Measurements from ENCODE around the gene SPTB. TPM values are rescaled to one million over a fixed set of nuclear protein-coding genes. Genes with fewer than 3 reads are reported as not detected.

The SPTB gene
- total RNA-seq, 4 donors from 2014 or later, result 0.17 to 7.5 (median 1.1) TPM

DNA sequence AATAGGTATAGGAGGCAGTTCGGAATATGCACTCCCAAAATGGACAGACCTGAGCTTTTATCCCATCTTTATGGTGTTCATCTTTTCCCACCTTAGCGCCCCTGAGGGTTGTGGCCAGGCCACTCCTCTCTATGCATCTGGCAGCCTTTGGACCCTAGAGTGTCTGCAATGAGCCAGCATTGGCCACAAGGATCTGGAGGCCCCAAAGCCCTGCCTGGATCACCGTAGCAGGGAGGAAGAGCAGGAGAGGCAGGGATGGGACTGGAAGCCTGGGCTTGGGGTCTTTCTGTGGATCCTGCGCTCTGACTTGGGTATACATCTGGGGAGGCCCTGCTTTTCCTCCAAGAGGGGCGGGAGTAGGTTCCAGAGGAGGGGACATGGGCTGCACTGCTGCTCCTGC lies 123.0 kb downstream of the SPTB start:
- TF ChIP-seq, protein P1, sequence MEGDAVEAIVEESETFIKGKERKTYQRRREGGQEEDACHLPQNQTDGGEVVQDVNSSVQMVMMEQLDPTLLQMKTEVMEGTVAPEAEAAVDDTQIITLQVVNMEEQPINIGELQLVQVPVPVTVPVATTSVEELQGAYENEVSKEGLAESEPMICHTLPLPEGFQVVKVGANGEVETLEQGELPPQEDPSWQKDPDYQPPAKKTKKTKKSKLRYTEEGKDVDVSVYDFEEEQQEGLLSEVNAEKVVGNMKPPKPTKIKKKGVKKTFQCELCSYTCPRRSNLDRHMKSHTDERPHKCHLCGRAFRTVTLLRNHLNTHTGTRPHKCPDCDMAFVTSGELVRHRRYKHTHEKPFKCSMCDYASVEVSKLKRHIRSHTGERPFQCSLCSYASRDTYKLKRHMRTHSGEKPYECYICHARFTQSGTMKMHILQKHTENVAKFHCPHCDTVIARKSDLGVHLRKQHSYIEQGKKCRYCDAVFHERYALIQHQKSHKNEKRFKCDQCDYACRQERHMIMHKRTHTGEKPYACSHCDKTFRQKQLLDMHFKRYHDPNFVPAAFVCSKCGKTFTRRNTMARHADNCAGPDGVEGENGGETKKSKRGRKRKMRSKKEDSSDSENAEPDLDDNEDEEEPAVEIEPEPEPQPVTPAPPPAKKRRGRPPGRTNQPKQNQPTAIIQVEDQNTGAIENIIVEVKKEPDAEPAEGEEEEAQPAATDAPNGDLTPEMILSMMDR (IDR thresholded peaks at IDR 0.05; ENCODE audit: low read depth), result no peak

DNA sequence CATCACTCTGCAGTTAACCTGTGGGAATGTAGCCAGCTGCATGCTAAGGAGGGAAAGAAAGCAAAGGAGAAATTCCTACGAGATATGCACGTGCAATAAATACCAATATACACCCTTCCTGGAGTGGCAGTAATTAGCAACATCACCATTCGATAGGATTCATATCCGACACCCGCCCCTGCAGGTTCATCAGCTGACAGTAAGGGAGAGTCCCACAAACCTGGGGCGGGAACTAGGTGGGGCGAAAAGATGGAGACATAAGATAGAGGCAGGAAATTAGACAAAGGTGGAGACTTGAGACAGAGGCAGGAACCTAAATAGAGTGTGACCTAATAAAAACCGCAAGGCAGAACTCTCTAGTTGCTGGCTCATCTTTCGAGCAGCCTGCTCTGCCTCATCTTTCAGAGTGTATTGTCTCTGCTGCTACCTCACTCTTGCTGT lies 123.9 kb downstream of the SPTB start:
- TF ChIP-seq, protein P1 (IDR thresholded peaks at IDR 0.05; ENCODE audit: low read depth), result no peak

DNA sequence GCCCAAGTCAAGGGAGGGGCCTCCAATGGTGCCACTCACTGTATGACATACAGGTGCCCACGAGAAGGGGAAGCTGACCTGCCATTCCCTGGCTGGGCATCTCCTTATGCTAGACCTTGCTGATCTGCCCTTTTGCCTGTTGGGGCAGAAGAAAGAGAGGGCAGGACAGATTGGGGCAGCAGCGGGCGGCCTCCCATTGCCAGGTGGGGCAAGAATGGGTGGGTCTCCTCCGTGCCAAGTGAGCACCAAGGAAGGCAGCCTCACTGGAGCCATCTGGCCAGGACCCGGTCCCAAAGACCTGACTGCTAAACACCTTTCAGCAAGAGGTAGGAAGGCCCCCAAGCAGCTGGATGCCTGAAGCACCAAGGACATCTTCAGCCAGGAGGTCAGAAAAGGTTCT lies 125.0 kb downstream of the SPTB start:
- TF ChIP-seq, protein P1 (IDR thresholded peaks at IDR 0.05; ENCODE audit: low read depth), result no peak

DNA sequence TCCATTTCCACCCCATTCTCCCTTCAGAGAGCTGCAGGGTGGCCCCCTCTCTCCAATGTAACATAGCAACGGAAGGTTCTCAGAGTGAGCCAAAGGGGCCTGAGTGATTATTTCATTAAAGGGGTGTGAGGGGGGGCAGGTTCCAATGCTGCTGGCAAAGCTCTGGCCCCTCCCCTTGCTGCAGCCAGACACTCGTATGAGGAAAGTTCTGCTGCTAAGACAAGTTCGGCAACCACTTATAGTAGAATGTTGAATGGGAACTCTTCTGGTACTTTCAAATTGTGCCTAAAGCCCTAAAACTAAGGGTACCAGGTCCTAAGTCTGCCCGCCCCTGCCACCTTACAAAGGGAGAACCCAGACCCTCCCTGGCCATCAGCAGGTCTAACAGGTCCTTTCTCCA lies 125.7 kb downstream of the SPTB start:
- TF ChIP-seq, protein P1 (IDR thresholded peaks at IDR 0.05; ENCODE audit: low read depth), result no peak

DNA sequence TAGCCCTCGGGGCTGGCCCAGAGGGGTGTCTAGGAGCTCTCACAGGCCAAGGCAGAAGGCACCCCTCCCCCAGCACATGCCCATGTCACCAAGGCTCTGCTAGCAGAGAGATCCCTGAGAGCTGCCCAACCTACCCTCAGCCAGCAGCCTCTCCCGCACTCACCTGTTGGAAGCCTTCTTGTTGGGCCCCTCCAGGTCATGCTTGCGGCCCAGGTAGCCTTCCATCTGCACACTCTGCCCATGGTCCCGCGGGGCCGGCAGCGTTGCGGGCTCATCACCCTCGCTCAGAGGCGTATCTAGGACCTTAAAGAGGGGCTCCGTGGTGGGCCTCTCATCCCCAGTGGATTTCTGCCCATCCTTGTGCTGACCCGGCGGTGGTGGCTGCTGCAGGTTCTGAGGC lies 126.3 kb downstream of the SPTB start:
- TF ChIP-seq, protein P1 (IDR thresholded peaks at IDR 0.05; ENCODE audit: low read depth), result no peak

DNA sequence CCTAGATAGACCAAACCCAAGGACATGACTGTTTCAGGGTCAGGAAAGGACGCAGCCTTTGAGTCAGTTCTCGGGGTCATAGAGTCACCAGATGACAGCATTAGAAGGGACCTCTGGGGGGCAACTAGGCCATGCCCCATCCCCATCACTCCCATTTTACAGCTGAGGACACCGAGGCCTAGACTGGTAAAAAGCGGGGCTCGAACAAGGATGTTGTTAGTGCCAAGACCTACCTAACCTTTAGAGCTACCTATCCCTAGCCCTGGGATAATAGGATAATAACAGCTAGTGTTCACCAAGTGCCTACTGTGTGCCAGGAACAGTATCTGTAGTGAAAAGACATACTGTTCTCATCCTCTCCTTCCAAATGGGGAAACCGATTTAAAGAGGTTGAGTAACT lies 126.8 kb downstream of the SPTB start:
- TF ChIP-seq, protein P1 (IDR thresholded peaks at IDR 0.05; ENCODE audit: low read depth), result no peak

DNA sequence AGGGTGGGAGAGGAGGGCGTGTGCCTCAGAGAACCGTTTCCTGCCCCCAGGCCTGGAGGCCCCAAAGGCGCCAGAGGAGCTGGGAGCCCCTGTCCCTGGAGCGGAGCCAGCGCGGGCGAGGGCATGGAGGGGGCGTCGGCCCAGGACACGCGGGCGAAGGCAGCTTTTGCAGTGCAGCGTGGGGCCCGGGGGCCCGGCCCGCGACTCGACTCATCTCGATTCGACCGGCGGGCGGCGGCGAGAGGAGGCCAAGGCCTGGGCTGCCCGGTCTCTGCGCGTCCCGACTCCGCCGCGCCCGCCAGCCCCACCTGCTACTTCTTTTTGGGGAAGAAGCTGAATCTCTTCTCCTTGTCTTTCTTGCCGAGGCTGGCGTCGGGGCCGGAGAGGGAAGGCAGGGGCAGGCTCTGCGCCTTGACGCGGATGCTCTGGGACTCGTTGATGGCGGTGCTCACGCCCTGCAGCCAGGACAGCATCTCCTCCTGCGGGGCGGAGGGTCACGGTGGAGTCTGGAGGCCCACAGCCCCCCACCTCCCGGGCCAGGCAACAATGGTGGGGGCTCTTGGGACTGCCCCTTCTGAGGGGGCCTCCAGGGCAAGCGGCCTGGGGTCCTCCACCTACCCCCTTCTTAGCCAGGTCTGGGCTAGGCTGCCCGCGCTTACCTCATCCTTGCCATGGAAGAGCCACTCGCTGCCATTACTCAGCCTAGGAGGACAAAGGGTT lies 130.6 kb downstream of the SPTB start:
- TF ChIP-seq, protein P1 (IDR thresholded peaks at IDR 0.05; ENCODE audit: low read depth), result no peak

Measured in subcutaneous adipose tissue (tissue), 4 donors.